IPS-NIHi7 (cell line): ENCODE measurements around the gene CACNA1S.
A peak's percentile ranks its signal among the peaks of the same experiment; 100 is the strongest.

ENCODE experiments used
- DNase-seq: peaks from one replicate; pipeline ENCODE4 v3.0.0; 2012; ENCODE audit warnings: mixed read lengths; ENCODE audit errors: extremely low spot score

Gene CACNA1S

GRCh38 chr1:201063145-201063544 lies 49.1 kb downstream of the CACNA1S start:
- DNase-seq, result no peak

DNA sequence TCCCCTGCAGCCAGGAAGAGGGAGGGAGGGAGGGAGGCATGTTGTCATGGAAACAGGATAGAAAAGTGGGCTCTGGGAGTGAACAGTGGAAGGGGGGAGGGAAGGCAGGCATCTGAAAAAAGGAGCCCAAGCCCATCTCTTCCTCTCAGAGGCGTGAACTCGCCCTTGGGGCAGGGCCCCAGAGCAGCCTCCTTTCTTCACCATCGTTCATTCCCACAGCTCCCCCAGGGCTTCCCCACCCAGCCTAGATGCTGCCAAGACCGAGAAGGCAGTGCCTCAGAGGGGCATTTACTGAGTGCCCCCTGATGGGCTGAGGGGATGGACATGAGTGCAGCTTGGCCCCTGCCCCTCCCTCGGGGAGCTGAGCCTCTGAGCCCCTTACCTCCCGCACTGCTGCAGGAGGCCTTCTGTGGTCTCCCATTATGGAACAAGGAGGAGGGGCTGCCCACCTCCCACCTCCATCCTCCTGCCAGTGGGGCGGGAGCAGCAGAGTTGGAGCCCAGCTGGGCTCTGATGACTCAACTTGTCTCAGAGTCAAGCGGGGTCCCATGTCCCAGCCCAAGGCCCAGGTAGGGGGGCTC lies 49.6 kb downstream of the CACNA1S start:
- DNase-seq, result peak; percentile 48

DNA sequence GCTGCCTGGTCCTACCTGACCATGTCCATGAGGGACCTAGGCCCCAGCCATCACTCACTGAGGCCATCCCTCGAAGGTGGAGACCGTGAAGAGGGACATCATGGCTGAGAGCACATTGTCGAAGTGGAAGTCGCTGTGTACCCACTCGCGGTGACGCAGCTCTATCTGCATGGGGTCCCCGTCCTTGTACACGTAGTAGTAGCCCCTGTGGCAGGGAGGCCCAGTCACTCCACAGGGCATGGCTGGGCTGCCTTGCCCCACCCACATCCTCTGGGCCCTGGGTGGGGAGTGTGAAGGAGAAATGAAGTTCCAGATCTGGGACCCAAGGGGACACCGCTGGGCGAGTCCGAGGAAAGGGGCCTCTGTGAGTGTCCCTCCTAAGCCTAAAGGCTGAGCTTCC lies 50.3 kb downstream of the CACNA1S start:
- DNase-seq, result no peak

DNA sequence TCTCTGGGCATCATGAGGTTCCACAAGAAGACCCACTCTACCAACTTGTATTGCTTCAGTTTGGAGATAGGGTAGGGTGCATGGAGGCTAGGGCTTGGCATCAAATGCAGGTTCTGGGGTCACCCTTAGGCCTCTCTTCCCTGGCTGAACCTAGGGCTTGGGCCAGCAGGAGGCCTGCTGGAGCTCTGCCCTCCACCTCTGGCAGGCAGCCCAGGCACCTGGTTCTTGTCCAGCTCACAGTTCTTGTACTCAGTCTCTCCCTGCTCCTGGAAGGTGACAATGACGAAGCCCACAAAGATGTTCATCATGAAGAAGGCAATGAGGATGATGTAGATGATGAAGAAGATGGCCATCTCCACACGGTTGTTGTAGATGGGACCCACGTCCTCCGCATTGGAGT lies 51.2 kb downstream of the CACNA1S start:
- no peak for DNase-seq

- DNase-seq, result no peak
Measured at GRCh38 chr1:201060586-201060985, 51.6 kb downstream of the CACNA1S start.

GRCh38 chr1:201059871-201060555 lies 52.2 kb downstream of the CACNA1S start:
- DNase-seq, result no peak

DNA sequence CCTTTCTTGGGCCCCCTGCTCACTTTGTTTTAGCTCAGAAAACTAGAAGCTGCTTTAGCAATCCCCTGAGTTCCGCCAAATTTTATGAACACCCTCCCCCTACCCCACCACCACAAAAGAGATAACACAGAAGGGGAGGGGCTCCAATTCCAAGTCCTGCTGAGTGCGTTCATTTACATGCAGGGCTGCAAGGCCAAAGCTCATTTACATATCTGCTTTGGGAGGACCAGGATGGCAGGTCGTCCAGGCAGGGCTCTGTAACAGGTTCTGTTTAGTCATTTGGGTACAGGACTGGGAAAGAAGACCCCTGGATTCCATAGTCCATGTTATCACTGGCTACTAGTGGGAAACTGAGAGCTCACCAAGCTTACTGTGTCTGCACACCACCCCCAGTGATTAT lies 52.8 kb downstream of the CACNA1S start:
- peak; percentile 54 for DNase-seq

- no peak for DNase-seq
Measured at GRCh38 chr1:201054091-201054543, 58.1 kb downstream of the CACNA1S start.

DNA sequence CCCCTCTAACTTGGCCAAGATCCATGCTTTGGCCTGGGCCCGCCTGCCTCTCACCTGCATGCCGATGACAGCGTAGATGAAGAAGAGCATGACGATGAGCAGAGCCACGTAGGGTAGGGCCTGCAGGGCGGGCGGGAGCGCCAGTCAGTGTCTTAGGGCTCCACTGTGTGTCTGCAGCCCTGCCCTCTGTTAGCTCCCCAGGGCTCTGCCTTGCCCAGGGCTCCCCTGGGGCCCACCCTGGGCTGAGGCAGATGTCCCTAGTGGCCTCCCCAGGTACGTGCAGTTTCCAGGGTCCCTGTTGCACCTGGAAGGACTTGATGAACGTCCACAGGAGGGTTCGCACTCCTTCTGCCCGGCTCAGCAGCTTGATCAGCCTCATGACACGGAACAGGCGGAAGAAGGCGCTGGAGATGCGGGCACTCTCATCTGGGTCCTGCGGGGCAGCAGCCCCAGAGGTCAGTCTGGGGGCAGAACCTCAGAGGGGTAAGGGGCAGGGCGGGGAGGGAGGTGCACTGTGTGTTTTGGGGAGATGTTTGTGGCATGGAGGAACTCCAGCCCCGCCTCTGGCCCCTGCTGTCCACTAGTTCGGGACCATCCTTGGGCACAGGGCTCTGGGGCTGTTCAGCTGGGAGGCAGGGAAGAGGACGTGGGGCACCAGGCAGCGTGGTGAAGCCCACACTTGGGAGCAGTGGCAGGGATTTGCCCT lies 58.9 kb downstream of the CACNA1S start:
- DNase-seq, result peak; percentile 34

DNA sequence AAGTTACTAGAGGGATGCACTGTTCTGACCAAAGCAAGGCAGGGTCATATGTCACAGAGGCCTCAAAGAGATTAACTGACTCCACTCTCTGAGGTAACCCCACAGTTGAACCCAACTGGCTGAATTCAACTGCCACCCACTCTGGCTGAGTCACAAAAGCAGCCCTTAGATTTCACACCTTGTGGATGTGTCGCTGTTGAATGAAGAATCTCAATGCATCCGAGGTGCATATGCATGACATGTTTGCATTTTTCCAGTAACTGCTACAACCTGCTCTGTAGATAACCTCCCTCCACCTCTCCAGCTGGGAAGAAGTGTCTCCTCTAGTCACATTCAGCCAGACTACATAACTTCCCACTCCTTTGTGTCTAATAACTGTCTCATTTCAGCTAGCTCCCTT lies 60.8 kb downstream of the CACNA1S start:
- DNase-seq, result no peak

DNA sequence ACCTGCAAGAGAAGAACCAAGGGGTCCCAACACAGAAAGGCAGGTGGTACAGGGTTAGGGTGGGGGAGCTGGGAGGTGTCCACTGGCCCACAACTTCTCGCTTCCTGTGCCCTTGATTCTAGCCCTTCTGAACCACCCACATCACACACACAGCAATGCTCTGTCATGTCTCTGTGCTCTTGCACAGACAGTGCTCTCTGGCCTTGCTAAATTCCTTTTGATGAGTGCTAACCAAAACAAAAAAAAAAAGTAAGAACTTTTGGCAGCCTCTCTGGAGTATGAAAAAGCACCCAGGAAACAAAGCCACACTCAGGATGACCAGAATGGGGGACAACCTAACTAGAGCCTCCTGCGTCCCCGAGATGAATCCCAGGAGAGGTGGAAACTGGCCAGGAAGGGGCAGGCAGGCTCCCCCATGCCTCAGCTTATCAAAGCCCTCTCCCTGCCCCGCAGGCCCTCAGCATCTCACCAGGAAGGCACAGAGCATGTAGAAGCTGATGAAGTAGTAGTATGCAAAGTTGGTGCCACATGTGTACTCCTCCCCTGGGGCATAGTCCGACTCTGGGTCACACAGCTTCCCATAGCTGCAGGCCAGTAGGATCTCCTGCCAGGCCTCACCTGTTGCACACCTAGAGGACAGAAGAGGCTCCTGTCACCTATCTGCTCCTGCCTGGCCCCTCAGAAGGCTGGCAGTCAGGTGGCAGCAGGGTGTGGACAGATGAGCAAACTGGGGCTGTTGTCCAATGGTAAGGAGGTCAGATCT lies 61.5 kb downstream of the CACNA1S start:
- DNase-seq, result no peak

DNA sequence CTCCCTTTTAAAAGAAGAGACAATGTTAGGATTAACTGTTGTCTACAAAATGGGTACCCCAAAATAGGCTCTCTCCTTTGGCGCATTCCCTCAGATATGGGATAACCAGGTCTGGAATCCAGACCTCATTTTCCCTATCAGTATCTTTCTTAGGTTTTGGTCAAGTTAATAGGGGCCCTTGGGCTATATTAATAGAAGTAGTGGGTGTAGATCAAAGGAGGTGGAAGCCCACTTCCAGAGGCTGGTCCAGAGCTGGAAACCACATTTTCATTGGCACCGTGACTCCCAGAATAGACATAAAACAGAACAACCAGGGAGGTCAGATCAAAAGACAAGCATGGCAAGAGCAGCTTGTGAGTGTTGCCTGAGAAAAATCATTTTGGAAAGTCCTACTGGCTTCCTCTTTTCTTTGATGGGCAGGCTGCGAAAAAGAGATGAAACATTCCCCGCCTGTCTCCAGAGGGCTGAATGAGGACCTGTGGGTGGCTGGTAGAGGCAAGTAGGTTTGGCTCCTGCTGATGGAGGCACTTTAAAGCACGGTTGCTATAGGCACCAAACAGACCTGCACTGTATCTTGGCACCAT lies 62.9 kb downstream of the CACNA1S start:
- DNase-seq, result no peak

GRCh38 chr1:201048521-201048920 lies 63.7 kb downstream of the CACNA1S start:
- no peak for DNase-seq

GRCh38 chr1:201044119-201044518 lies 68.1 kb downstream of the CACNA1S start:
- DNase-seq, result no peak

GRCh38 chr1:201042779-201043461 lies 69.3 kb downstream of the CACNA1S start:
- peak; percentile 81 for DNase-seq

- DNase-seq, result no peak
Measured at GRCh38 chr1:201041011-201041410, 71.2 kb downstream of the CACNA1S start.

- no peak for DNase-seq
Measured at GRCh38 chr1:201039876-201040275, 72.3 kb downstream of the CACNA1S start.

DNA sequence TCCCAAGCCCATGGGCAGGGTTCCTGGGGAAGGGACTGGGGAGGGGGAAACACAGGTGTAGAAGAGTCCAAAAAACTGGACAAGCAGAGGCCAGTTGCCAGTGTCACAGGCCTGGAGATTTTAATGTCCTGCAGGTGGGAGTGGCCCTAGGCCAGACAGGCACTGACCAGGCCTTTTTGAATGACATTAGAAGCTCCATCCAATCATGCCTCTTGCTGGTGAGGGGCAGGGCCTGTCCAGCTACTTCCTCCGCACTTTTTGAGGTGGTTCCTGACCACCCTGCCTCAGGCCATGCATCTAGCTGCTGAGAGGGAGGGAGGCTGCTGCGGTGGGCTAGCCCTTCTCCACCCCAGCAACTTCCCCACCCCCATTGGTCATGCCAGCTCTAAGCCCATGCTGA lies 72.8 kb downstream of the CACNA1S start:
- no peak for DNase-seq

GRCh38 chr1:201038186-201038876 lies 73.9 kb downstream of the CACNA1S start:
- no peak for DNase-seq

- no peak for DNase-seq
Measured at GRCh38 chr1:201036188-201036842, 75.9 kb downstream of the CACNA1S start.
